Sigmoid colon (tissue), 7 donors: ENCODE data around the gene EMILIN2. TPM values are rescaled to one million over a fixed set of nuclear protein-coding genes. Genes with fewer than 3 reads are reported as not detected.

Source experiments
- DNase-seq: peaks from one replicate; pipeline ENCODE4 v3.0.0-alpha.2; 2019
- H3K27ac ChIP-seq, 4 donors: fragments of 200-600 bp; sonication (generic); one replicate each; pipeline ENCODE4 v1.5.1; 2016 to 2019; ENCODE audit warnings: mild to moderate bottlenecking in 1 of 4
- H3K27me3 ChIP-seq, 3 donors: fragments of 200-600 bp; sonication (generic); one replicate each; pipeline ENCODE4 v1.5.1; 2019; ENCODE audit warnings: mild to moderate bottlenecking in 1 of 3
- H3K36me3 ChIP-seq, 4 donors: fragments of 200-600 bp; sonication (generic); one replicate each; pipeline ENCODE4 v1.5.1; 2016 to 2019
- H3K4me1 ChIP-seq, 4 donors: fragments of 200-600 bp; sonication (generic); one replicate each; pipeline ENCODE4 v1.5.1; 2017 to 2019
- H3K4me3 ChIP-seq, 4 donors: fragments of 200-600 bp; sonication (generic); one replicate each; pipeline ENCODE4 v1.5.1; 2017 to 2019; ENCODE audit warnings: mild to moderate bottlenecking in 2 of 4, moderate library complexity in 1 of 4
- H3K9me3 ChIP-seq, 4 donors: fragments of 200-600 bp in 3 of 4; sonication (generic) in 3 of 4; one replicate each; pipeline versions ENCODE4 v1.5.1 to v1.6.1; 2013 to 2019
- CTCF ChIP-seq, 4 experiments: fragments of 450-650 bp in 3 of 4; fragments of 200-600 bp in 1 of 4; IDR thresholded peaks; one replicate each; pipeline ENCODE4 v1.5.1; 2016 to 2019; ENCODE audit warnings: antibody characterized with exemption in 4 of 4, mild to moderate bottlenecking in 3 of 4, moderate library complexity in 2 of 4
- EP300 ChIP-seq, 4 donors: sonication (generic); formaldehyde crosslinking; IDR thresholded peaks; one replicate each; pipeline ENCODE4 v1.6.1; 2017; ENCODE audit warnings: antibody characterized with exemption in 4 of 4
- POLR2A ChIP-seq, 2 donors: fragments of 450-650 bp; IDR thresholded peaks; one replicate each; pipeline ENCODE4 v1.6.1; 2016; ENCODE audit warnings: antibody characterized with exemption in 2 of 2, mild to moderate bottlenecking in 2 of 2, moderate library complexity in 2 of 2
- POLR2AphosphoS5 ChIP-seq, 4 donors: sonication (generic); formaldehyde crosslinking; IDR thresholded peaks; one replicate each; pipeline ENCODE4 v1.6.1; 2017; ENCODE audit warnings: antibody characterized with exemption in 4 of 4
- WGBS, 2 donors: extraction: QIAGEN DNeasy Blood & Tissue Kit; methylation state at CpG; one replicate each; pipeline ENCODE4 v1.1.7; 2013; 5-methylcytosine and 5-hydroxymethylcytosine counted together
- intact Hi-C: fragments of 100-400 bp; cut with DNase I; formaldehyde crosslinking; loops from one replicate; pipeline ENCODE4 v1.15.1; 2023
- polyA plus RNA-seq, 3 donors: library from polyadenylated mRNA; stranded (reverse); fragments of 200-250 nt; gene quantifications; one replicate each; pipeline ENCODE4 v1.2.3, GENCODE V29; 2013
- total RNA-seq, 4 donors: library from RNA; depleted of rRNA; stranded (reverse); fragments of >200 nt; gene quantifications; one replicate each; pipeline ENCODE4 v1.1.0, GENCODE V29; 2016
- donor health status: healthy with polysubstance abuse.
- donor health status: Bipolar disorder and iron deficiency.
- donor health status: healthy.

EMILIN2 gene
- total and polyA plus RNA-seq, 7 donors = 4.8 to 12.0 (median 9.5) TPM

GRCh38 chr18:2878656-2879330 lies 32.0 kb downstream of the EMILIN2 start:
- H3K4me1 ChIP-seq = peaks cover 0 to 20% (median 2%) of the 10 kb centered on the region in 4 donors
- H3K27me3 ChIP-seq = no peaks in the 10 kb centered on the region
- TF ChIP-seq POLR2AphosphoS5 (IDR thresholded peaks at IDR 0.05) (no peak), POLR2A (IDR thresholded peaks at IDR 0.05) (no peak), EP300 (IDR thresholded peaks at IDR 0.05) (no peak), CTCF (IDR thresholded peaks at IDR 0.05) (no peak)
- intact Hi-C loops = no loop called here
- DNase-seq = no peak
- H3K4me3 ChIP-seq = no peak overlapping the region
- WGBS, 2 donors = 92 to 94% methylated on average over 15 of the region's 15 CpGs
- H3K9me3 ChIP-seq = no peaks in the 10 kb centered on the region
- no peaks in the 10 kb centered on the region for H3K36me3 ChIP-seq
- H3K27ac ChIP-seq = no peak overlapping the region

- no peaks in the 10 kb centered on the region for H3K9me3 ChIP-seq
- H3K4me1 ChIP-seq = peaks cover 0 to 19% (median 2%) of the 10 kb centered on the region in 4 donors
- 83 to 94% methylated on average over 4 of the region's 4 CpGs for WGBS, 2 donors
- no peak for TF ChIP-seq CTCF (IDR thresholded peaks at IDR 0.05)
- TF ChIP-seq EP300 (IDR thresholded peaks at IDR 0.05) = no peak
- no peak for TF ChIP-seq POLR2A (IDR thresholded peaks at IDR 0.05)
- TF ChIP-seq POLR2AphosphoS5 (IDR thresholded peaks at IDR 0.05) = no peak
- no peak for DNase-seq
- intact Hi-C loops = no loop called here
- H3K36me3 ChIP-seq = no peaks in the 10 kb centered on the region
- no peaks in the 10 kb centered on the region for H3K27me3 ChIP-seq
- H3K4me3 ChIP-seq = no peak overlapping the region
- no peak overlapping the region for H3K27ac ChIP-seq
Measured at GRCh38 chr18:2879889-2880288, 33.1 kb downstream of the EMILIN2 start.

- DNase-seq = no peak
- H3K27me3 ChIP-seq = no peaks in the 10 kb centered on the region
- no peak overlapping the region for H3K4me3 ChIP-seq
- H3K4me1 ChIP-seq = peaks cover 0 to 13% (median under 1%) of the 10 kb centered on the region in 4 donors
- TF ChIP-seq EP300 (IDR thresholded peaks at IDR 0.05) (no peak), CTCF (IDR thresholded peaks at IDR 0.05) (no peak), POLR2AphosphoS5 (IDR thresholded peaks at IDR 0.05) (no peak), POLR2A (IDR thresholded peaks at IDR 0.05) (no peak)
- no peaks in the 10 kb centered on the region for H3K36me3 ChIP-seq
- WGBS, 2 donors = 70 to 83% methylated on average over 17 of the region's 17 CpGs
- no peaks in the 10 kb centered on the region for H3K9me3 ChIP-seq
- no peak overlapping the region for H3K27ac ChIP-seq
- intact Hi-C loops = no loop called here
Measured at GRCh38 chr18:2880473-2880872, 33.7 kb downstream of the EMILIN2 start.

- DNase-seq = peak; percentile 85
- intact Hi-C loops = no loop called here
- Histone ChIP-seq H3K27ac (peak overlapping the region in 2 of 4 donors; percentile 54 to 55), H3K4me1 (peaks cover 0 to 7% (median 0%) of the 10 kb centered on the region in 4 donors), H3K9me3 (no peaks in the 10 kb centered on the region), H3K36me3 (no peaks in the 10 kb centered on the region), H3K27me3 (no peaks in the 10 kb centered on the region), H3K4me3 (no peak overlapping the region)
- 80 to 84% methylated on average over 16 of the region's 16 CpGs for WGBS, 2 donors
- peak in 2 of 4 donors; percentile 10 to 11 for TF ChIP-seq POLR2AphosphoS5 (IDR thresholded peaks at IDR 0.05)
- TF ChIP-seq POLR2A (IDR thresholded peaks at IDR 0.05) = no peak
Measured at GRCh38 chr18:2881088-2881839, 34.5 kb downstream of the EMILIN2 start.

GRCh38 chr18:2881840-2882195 lies 35.0 kb downstream of the EMILIN2 start:
- peak overlapping the region in 2 of 4 donors; percentile 54 to 55 for H3K27ac ChIP-seq
- TF ChIP-seq EP300 (IDR thresholded peaks at IDR 0.05) = no peak
- TF ChIP-seq POLR2AphosphoS5 (IDR thresholded peaks at IDR 0.05) = no peak
- no peak for TF ChIP-seq CTCF (IDR thresholded peaks at IDR 0.05)
- TF ChIP-seq POLR2A (IDR thresholded peaks at IDR 0.05) = no peak

More at GRCh38 chr18:2881840-2882195, 35.0 kb downstream of the EMILIN2 start:
- peaks cover 0 to 7% (median 0%) of the 10 kb centered on the region in 4 donors for H3K4me1 ChIP-seq
- intact Hi-C loops = no loop called here
- no peaks in the 10 kb centered on the region for H3K9me3 ChIP-seq
- no peak overlapping the region for H3K4me3 ChIP-seq
- WGBS, 2 donors = 78 to 83% methylated on average over 9 of the region's 9 CpGs
- H3K36me3 ChIP-seq = no peaks in the 10 kb centered on the region
- H3K27me3 ChIP-seq = no peaks in the 10 kb centered on the region
- DNase-seq = no peak
